T-cell (primary cell): ENCODE measurements around the gene SGF29. TPM values are rescaled to one million over a fixed set of nuclear protein-coding genes. Genes with fewer than 3 reads are reported as not detected.

Experiments
- ATAC-seq, 4 experiments: fragments of 200-7000 bp in 3 of 4; fragments of 150-1000 bp in 1 of 4; cut with Tn5 transposase; replicated peaks in 1 of 4; 1 replicate in 3 of 4; 2 replicates in 1 of 4; pipeline ENCODE4 v1.10.0; 2021; ENCODE audit warnings: moderate library complexity in 3 of 4, mild to moderate bottlenecking in 2 of 4, moderate number of reproducible peaks in 1 of 4
- CTCF ChIA-PET, 2 donors: fragments of 300-600 bp; sonication (Branson Sonifier 250); formaldehyde crosslinking; loops; one replicate each; lab custom pipeline; 2022; ENCODE audit warnings: antibody characterized with exemption in 2 of 2; lab: Charles Lee
- POLR2A ChIA-PET, 2 donors: fragments of 300-600 bp; sonication (Branson Sonifier 250); formaldehyde crosslinking; loops; one replicate each; lab custom pipeline; 2022; ENCODE audit warnings: antibody characterized with exemption in 2 of 2; lab: Charles Lee
- DNase-seq, 35 experiments: peaks; one replicate each; pipeline versions ENCODE4 v3.0.0 to v3.0.0-alpha.2; 2013 to 2023
- H3K27ac ChIP-seq: one replicate; pipeline ENCODE4 v1.5.1; 2013; ENCODE audit warnings: low read length
- H3K27me3 ChIP-seq, 2 experiments: replicated peaks in 1 of 2; 1 replicate in 1 of 2; 2 replicates in 1 of 2; pipeline versions ENCODE4 v1.6.1 to v1.7.0; 2013; ENCODE audit warnings: low read length in 1 of 2, mixed read lengths in 1 of 2; ENCODE audit not compliant: control insufficient read depth in 2 of 2, insufficient read depth in 2 of 2; ENCODE audit errors: extremely low read depth in 1 of 2
- H3K36me3 ChIP-seq, 2 donors: 1 replicate in 1 of 2; 2 replicates in 1 of 2; pipeline versions ENCODE4 v1.6.1 to v1.7.0; 2013; ENCODE audit warnings: low read length in 1 of 2; ENCODE audit not compliant: control insufficient read depth in 2 of 2, insufficient read depth in 1 of 2; ENCODE audit errors: extremely low read depth in 1 of 2
- H3K4me1 ChIP-seq, 2 experiments: 1 replicate in 1 of 2; 2 replicates in 1 of 2; pipeline versions ENCODE4 v1.6.1 to v1.7.0; 2013; ENCODE audit warnings: low read length in 2 of 2, mixed read lengths in 1 of 2; ENCODE audit not compliant: insufficient read depth in 2 of 2, control insufficient read depth in 1 of 2; ENCODE audit errors: extremely low read depth in 1 of 2
- H3K4me3 ChIP-seq, 2 donors: 1 replicate in 1 of 2; 2 replicates in 1 of 2; pipeline versions ENCODE4 v1.5.1 to v1.7.0; 2013; ENCODE audit warnings: mild to moderate bottlenecking in 2 of 2, low read length in 1 of 2, moderate library complexity in 1 of 2; ENCODE audit not compliant: control insufficient read depth in 1 of 2; ENCODE audit errors: extremely low read depth in 1 of 2
- H3K9me3 ChIP-seq: 2 replicates; pipeline ENCODE4 v1.7.0; 2013
- H3K27ac Mint-ChIP-seq, 2 donors: one replicate each; pipeline ENCODE4 v1.8.0; 2020 to 2021; ENCODE audit warnings: mild to moderate bottlenecking in 2 of 2, mixed read lengths in 2 of 2
- H3K27me3 Mint-ChIP-seq, 2 donors: one replicate each; pipeline ENCODE4 v1.8.0; 2021 to 2022; ENCODE audit warnings: mixed read lengths in 2 of 2
- H3K36me3 Mint-ChIP-seq: one replicate; pipeline ENCODE4 v1.8.0; 2021; ENCODE audit warnings: mixed read lengths
- H3K4me1 Mint-ChIP-seq, 3 donors: one replicate each; pipeline ENCODE4 v1.8.0; 2020 to 2022; ENCODE audit warnings: mixed read lengths in 3 of 3, mild to moderate bottlenecking in 1 of 3
- H3K4me3 Mint-ChIP-seq, 3 donors: one replicate each; pipeline ENCODE4 v1.8.0; 2020 to 2022; ENCODE audit warnings: mild to moderate bottlenecking in 3 of 3, mixed read lengths in 3 of 3, moderate library complexity in 3 of 3
- H3K9me3 Mint-ChIP-seq, 3 donors: one replicate each; pipeline ENCODE4 v1.8.0; 2020 to 2022; ENCODE audit warnings: mixed read lengths in 3 of 3
- WGBS: methylation state at CpG from one replicate; pipeline ENCODE4 v1.1.5; 2013; ENCODE audit warnings: missing lambda C conversion rate; ENCODE audit not compliant: insufficient coverage; 5-methylcytosine and 5-hydroxymethylcytosine counted together
- total RNA-seq, 35 experiments: library from RNA in 6 of 35; stranded (reverse) in 6 of 35; fragments of 120-200 nt in 1 of 35; gene quantifications; one replicate each; pipeline versions ENCODE4 v1.2.1 to v1.2.4 and lab custom pipeline; 2013 to 2026

Gene SGF29
- total RNA-seq, 5 donors from 2014 or later (not counting 1 experiment from before 2014, with no cell fraction given), result 52.6 to 79.3 (median 74.6) TPM

DNA sequence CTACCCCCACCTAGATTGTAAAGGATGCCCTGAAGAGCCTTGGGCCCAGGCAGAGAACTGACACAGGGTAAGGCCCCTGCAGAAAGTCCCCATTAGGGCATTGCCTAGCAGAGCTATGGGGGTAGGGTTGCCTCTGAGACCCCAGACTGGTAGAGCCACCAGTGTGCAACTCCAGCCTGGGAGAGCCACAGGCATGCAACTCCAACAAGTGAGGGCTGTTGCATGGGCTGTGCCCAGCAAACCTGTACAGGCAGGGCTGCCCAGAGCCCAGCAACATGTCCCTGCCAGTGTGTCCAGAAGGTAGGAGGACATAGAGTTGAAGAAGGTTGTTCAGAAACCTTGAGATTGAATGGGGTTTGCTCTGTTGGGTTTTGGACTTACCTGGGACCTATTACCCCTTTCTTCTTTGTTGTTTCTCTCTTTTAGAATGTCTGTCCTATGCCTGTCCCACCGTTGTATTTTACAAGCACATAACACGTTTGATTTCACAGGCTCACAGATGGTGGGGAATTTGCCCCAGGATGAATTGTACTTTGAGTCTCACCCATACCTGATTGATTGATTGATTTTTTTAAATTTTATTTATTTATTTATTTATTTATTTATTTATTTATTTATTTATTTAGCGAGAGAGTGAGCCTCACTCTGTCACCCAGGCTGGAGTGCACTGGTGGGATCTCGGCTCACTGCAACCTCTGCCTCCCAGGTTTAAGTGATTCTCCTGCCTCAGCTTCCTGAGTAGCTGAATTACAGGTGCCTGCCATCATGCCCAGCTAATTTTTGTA, 16.4 kb downstream of the SGF29 start:
- no peak for DNase-seq
- WGBS, result 93% methylated on average over 3 of the region's 4 CpGs
- Mint-ChIP-seq H3K4me1 (peaks cover 44 to 52% (median 47%) of the 10 kb centered on the region in 3 donors), H3K27ac (no peak overlapping the region), H3K36me3 (peaks cover 27% of the 10 kb centered on the region), H3K27me3 (no peaks in the 10 kb centered on the region), H3K4me3 (no peak overlapping the region), H3K9me3 (peaks cover 2 to 10% (median 7%) of the 10 kb centered on the region in 3 donors)
- ChIA-PET CTCF (no interaction called here), POLR2A (no interaction called here)
- ATAC-seq, result no peak
- Histone ChIP-seq H3K36me3 (peaks cover 5 to 9% of the 10 kb centered on the region in 2 donors), H3K27ac (no peak overlapping the region), H3K9me3 (peaks cover 2% of the 10 kb centered on the region), H3K27me3 (no peaks in the 10 kb centered on the region), H3K4me1 (no peaks in the 10 kb centered on the region), H3K4me3 (no peak overlapping the region)

DNA sequence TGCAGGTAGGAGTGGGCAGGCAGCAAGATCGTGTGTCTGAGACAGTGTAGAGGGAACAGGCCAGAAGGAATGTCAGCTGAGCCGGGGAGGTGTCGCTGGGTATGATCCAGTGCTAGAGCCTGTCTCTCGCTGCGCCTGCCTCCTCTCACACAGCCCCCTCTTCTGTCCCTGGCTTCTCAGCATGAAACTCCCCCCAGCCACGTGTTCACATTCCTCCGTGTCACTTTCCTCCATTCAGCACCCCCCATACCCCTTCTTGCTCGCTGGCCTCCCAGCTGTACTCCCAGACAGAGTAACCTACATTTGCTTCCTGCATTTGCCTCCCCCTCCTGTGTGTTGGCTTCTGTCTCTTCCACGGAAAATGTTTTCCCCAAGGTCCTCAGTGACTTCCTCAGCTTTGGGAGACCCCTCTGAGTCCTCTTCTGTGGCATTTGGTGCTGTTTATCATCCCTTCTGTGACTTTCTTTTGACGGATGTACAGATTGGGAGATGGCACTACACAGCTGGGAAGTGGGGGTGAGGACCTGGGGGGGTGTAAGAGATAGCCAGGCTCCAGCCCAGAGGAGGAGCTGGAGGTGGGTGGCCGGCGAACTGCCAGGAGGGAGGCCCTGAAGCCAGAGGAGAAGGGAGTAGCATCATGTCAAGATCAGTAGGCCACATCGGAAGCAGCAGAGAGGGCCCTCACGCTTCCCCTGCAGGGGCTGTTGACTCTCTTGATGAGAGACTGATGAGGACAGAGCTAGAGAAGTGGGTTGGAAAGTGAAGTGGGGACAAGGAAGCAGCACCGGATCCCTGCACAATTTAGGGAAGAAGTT, 19.2 kb downstream of the SGF29 start:
- no peaks in the 10 kb centered on the region for H3K27me3 Mint-ChIP-seq
- H3K4me1 Mint-ChIP-seq, result peaks cover 31 to 45% (median 41%) of the 10 kb centered on the region in 3 donors
- H3K36me3 ChIP-seq, result peaks cover 4% of the 10 kb centered on the region in 2 donors
- ChIA-PET CTCF (interaction anchor here in 1 of 2 donors (0.5 kb wide), 1 partner anchor 297 kb away, joined by 4 read pairs; no protein-coding TSS in a partner anchor), POLR2A (no interaction called here)
- H3K4me1 ChIP-seq, result no peaks in the 10 kb centered on the region
- peaks cover 15% of the 10 kb centered on the region for H3K36me3 Mint-ChIP-seq
- no peak for DNase-seq
- H3K4me3 ChIP-seq, result no peak overlapping the region
- 83% methylated on average over 11 of the region's 15 CpGs for WGBS
- no peaks in the 10 kb centered on the region for H3K9me3 ChIP-seq
- no peak overlapping the region for H3K27ac ChIP-seq
- no peaks in the 10 kb centered on the region for H3K27me3 ChIP-seq
- H3K4me3 Mint-ChIP-seq, result no peak overlapping the region
- no peak overlapping the region for H3K27ac Mint-ChIP-seq
- H3K9me3 Mint-ChIP-seq, result no peaks in the 10 kb centered on the region
- ATAC-seq, result no peak

DNA sequence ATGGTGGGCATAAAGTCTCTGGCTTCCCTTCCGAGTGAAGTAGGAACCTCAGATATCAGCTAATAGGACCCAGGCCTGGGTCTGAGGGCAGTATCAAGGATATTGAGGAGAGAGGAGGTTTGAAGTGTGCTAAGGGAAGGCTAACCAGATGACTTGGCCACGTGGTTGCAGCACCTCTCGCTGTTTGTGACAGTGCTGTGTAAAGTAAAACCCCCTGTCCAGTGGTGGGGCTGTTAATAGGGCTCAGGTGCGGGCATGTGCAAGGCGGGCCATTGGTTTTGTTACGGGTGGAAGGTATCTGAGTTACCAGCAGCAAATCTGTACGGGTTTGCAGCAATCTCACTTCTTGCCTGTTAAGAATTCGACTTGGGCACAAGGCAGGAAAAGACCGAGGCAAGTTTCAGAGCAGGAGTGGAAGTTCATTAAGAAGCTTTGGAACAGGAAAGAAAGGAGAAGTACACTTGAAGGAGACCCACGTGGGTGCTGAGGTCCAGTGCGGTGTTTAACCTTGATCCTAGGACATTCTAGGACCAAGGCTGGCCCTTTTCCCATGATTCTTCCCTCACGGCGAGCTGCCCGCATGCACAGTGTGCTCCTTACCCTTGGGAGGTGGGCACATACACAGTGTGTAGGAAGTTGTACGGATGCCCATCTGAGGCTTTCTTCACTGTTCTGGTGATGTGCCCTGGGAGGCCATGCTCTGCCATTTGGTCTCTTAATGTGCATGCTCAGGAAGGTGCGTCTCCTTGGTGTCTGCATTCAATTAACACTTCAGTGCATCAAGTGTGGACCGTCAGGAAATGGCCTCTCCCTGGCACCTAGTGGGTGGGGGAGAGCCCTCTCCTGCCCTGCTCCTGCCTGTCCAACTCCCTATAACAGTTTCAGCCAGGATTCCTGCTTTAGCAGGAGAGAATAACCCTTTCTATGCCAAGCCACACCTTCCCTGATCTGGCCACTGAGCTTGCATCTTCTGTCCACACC, 20.3 kb downstream of the SGF29 start:
- H3K27ac ChIP-seq, result no peak overlapping the region
- Mint-ChIP-seq H3K27me3 (no peaks in the 10 kb centered on the region), H3K36me3 (peaks cover 19% of the 10 kb centered on the region), H3K4me1 (peaks cover 36 to 48% (median 44%) of the 10 kb centered on the region in 3 donors), H3K4me3 (no peak overlapping the region), H3K27ac (peak overlapping the region in 1 of 2 donors; percentile 0), H3K9me3 (no peaks in the 10 kb centered on the region)
- peaks cover 4% of the 10 kb centered on the region in 2 donors for H3K36me3 ChIP-seq
- no peaks in the 10 kb centered on the region for H3K27me3 ChIP-seq
- no peak overlapping the region for H3K4me3 ChIP-seq
- ATAC-seq (no peak), DNase-seq (no peak)
- CTCF ChIA-PET, result no interaction called here
- WGBS, result 74% methylated on average over 12 of the region's 17 CpGs
- no peaks in the 10 kb centered on the region for H3K9me3 ChIP-seq
- no peaks in the 10 kb centered on the region for H3K4me1 ChIP-seq
- POLR2A ChIA-PET, result no interaction called here

DNA sequence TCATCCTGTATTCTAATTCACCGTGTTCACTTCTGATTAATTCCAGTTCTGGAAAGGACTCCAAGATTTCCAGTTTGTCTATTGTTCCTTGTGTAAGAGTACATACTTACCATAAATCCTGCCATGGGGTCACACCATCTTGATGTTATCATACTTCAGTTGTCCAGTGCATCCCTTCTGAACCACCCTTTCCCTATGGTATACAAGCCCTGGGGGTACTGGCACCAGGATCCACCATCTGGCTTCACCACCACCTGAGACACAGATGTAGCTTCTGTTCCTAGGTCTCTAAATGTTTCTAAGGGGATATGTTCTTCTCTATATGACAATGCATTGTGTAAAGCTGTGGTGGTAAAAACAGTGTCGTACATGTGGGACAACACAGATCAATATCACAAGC, 21.2 kb downstream of the SGF29 start:
- DNase-seq (no peak), ATAC-seq (no peak)
- no CpG with 5 or more reads among the region's 2 CpGs for WGBS
- Histone ChIP-seq H3K27me3 (no peaks in the 10 kb centered on the region), H3K4me3 (no peak overlapping the region), H3K36me3 (peaks cover 4% of the 10 kb centered on the region in 2 donors), H3K9me3 (no peaks in the 10 kb centered on the region), H3K4me1 (no peaks in the 10 kb centered on the region), H3K27ac (no peak overlapping the region)
- no peaks in the 10 kb centered on the region for H3K9me3 Mint-ChIP-seq
- CTCF ChIA-PET, result no interaction called here
- no peak overlapping the region for H3K4me3 Mint-ChIP-seq
- no peaks in the 10 kb centered on the region for H3K27me3 Mint-ChIP-seq
- POLR2A ChIA-PET, result no interaction called here
- H3K27ac Mint-ChIP-seq, result peak overlapping the region in 1 of 2 donors; percentile 0
- H3K4me1 Mint-ChIP-seq, result peaks cover 31 to 43% (median 39%) of the 10 kb centered on the region in 3 donors
- H3K36me3 Mint-ChIP-seq, result peaks cover 20% of the 10 kb centered on the region

DNA sequence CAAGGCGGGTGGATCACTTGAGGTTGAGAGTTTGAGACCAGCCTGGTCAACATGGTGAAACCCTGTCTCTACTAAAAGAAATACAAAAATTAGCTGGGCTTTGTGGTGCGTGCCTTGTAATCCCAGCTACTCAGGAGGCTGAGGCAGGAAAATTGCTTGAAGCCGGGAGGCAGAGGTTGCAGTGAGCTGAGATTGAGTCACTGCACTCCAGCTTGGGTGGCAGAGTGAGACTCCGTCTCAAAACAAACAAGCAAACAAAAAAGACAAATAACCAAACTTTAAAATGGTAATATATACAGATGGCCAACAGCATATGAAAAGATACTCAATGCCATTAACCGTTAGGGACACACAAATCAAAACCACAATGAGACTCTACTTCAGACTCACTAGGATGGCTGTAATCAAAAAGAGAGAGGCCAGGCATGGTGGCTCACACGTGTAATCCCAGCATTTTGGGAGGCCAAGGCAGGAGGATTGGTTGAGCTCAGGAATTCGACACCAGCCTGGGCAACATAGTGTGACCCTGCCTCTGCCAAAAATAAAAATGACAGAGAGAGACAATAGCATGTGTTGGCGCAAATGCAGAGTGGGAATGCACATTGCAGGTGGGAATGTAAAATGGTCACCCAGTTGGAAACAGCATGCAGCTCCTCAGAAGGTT, 21.9 kb downstream of the SGF29 start:
- no peaks in the 10 kb centered on the region for H3K27me3 Mint-ChIP-seq
- H3K4me3 ChIP-seq, result no peak overlapping the region
- H3K9me3 Mint-ChIP-seq, result no peaks in the 10 kb centered on the region
- H3K27ac ChIP-seq, result no peak overlapping the region
- peaks cover 1 to 6% of the 10 kb centered on the region in 2 donors for H3K36me3 ChIP-seq
- no peak overlapping the region for H3K4me3 Mint-ChIP-seq
- H3K27ac Mint-ChIP-seq, result no peak overlapping the region
- peaks cover 31 to 43% (median 39%) of the 10 kb centered on the region in 3 donors for H3K4me1 Mint-ChIP-seq
- no peaks in the 10 kb centered on the region for H3K4me1 ChIP-seq
- no peaks in the 10 kb centered on the region for H3K27me3 ChIP-seq
- POLR2A ChIA-PET, result no interaction called here
- CTCF ChIA-PET, result interaction anchor here in 1 of 2 donors (0.7 kb wide), 1 partner anchor 1935 kb away, joined by 3 read pairs; no protein-coding TSS in a partner anchor
- no peaks in the 10 kb centered on the region for H3K9me3 ChIP-seq
- ATAC-seq (no peak), DNase-seq (no peak)
- peaks cover 22% of the 10 kb centered on the region for H3K36me3 Mint-ChIP-seq
- WGBS, result 94% methylated on average over 4 of the region's 8 CpGs
